Measurements from ENCODE around the gene AWAT1. TPM values are rescaled to one million over a fixed set of nuclear protein-coding genes. Genes with fewer than 3 reads are reported as not detected.
"Not testable (repeated sequence)": the region's sequence is repeated elsewhere in the genome, so short reads cannot be mapped to it uniquely, and the experiment has no call there.

The AWAT1 gene
- total and polyA plus RNA-seq, 2 donors (not counting 3 experiments of a cell fraction or from before 2014, with no cell fraction given): not detected

DNA sequence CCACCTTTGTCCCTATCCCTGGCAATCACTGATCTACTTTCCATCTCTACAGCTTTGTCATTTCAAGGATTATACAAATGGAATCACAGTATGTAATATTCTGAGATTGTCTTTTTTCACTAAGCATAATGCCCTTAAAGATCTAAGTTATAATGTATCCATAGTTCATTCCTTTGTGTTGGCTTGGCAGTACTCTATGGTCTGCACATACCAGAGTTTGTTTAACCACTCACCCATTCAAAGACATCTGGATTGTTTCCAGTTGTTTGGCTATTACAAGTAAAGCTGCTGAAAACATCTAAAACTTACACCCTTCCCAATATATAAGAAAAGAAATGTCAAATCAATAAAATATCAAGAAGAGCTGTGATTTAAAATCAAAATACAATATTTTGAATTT, 26.0 kb upstream of the AWAT1 start:
- POLR2A ChIA-PET: no interaction called here
- Histone ChIP-seq H3K4me3 (replicated peaks in 1 of 3; ENCODE audit: insufficient read depth in 1 of 3, low read depth in 1 of 3, low read length in 3 of 3) (no peak overlapping the region), H3K4me2 (ENCODE audit: insufficient read depth, low read length) (no peak overlapping the region), H3K79me2 (ENCODE audit: control insufficient read depth, insufficient read depth, low read length) (no peaks in the 10 kb centered on the region), H3K9me1 (replicated peaks; ENCODE audit: control insufficient read depth, extremely low read depth, insufficient read depth, low read length) (no peaks in the 10 kb centered on the region), H3K4me1 (ENCODE audit: control insufficient read depth, extremely low read depth, insufficient read depth, low read length) (no peaks in the 10 kb centered on the region), H3K9ac (replicated peaks; ENCODE audit: extremely low read depth, insufficient read depth, low read length) (no peak overlapping the region), H3K27me3 (ENCODE audit: control insufficient read depth in 2 of 2, insufficient read depth in 2 of 2, low read length in 2 of 2) (no peaks in the 10 kb centered on the region), H3K9me3 (replicated peaks; ENCODE audit: control insufficient read depth, insufficient read depth, low read length) (no peaks in the 10 kb centered on the region), H2AFZ (ENCODE audit: low read depth, low read length) (no peak overlapping the region), H3K36me3 (ENCODE audit: control insufficient read depth in 2 of 2, extremely low read depth in 1 of 2, insufficient read depth in 2 of 2, low read length in 2 of 2) (no peaks in the 10 kb centered on the region), H4K20me1 (replicated peaks; ENCODE audit: control insufficient read depth, extremely low read depth, insufficient read depth, low read length) (no peaks in the 10 kb centered on the region), H3K27ac (ENCODE audit: insufficient read depth, low read depth, low read length) (no peak overlapping the region)
- FAIRE-seq: no peak
- BruUV-seq (replicated peaks): no TSS peak
- dilution Hi-C loops (cut with MboI; ENCODE audit: extremely low pct_ligation_motif_present, low sequenced_read_pairs) (no loop called here), intact Hi-C loops (cut with micrococcal nuclease) (no loop called here)
- TF ChIP-seq, protein P1, sequence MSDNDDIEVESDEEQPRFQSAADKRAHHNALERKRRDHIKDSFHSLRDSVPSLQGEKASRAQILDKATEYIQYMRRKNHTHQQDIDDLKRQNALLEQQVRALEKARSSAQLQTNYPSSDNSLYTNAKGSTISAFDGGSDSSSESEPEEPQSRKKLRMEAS (IDR thresholded peaks at IDR 0.05; ENCODE audit: insufficient read depth, insufficient read length): no peak
- TF ChIP-seq POLR2A (IDR thresholded peaks at IDR 0.05; ENCODE audit: low read depth, low read length) (no peak), POLR2AphosphoS5 (IDR thresholded peaks at IDR 0.05; ENCODE audit: insufficient read depth, low read depth, low read length) (no peak), FOS (IDR thresholded peaks at IDR 0.05; ENCODE audit: borderline replicate concordance, insufficient read depth, low read length) (no peak), JUN (IDR thresholded peaks at IDR 0.05; ENCODE audit: borderline replicate concordance, insufficient read depth, insufficient read length, low read depth) (no peak), MYC (IDR thresholded peaks at IDR 0.05; ENCODE audit: low read depth, low read length) (no peak), EZH2 (IDR thresholded peaks at IDR 0.05; ENCODE audit: borderline replicate concordance, low read depth, low read length, severe bottlenecking) (no peak), GATA2 (IDR thresholded peaks at IDR 0.05; ENCODE audit: insufficient read depth, insufficient read length, low read depth, low read length) (no peak)
- TF ChIP-seq, protein P2, sequence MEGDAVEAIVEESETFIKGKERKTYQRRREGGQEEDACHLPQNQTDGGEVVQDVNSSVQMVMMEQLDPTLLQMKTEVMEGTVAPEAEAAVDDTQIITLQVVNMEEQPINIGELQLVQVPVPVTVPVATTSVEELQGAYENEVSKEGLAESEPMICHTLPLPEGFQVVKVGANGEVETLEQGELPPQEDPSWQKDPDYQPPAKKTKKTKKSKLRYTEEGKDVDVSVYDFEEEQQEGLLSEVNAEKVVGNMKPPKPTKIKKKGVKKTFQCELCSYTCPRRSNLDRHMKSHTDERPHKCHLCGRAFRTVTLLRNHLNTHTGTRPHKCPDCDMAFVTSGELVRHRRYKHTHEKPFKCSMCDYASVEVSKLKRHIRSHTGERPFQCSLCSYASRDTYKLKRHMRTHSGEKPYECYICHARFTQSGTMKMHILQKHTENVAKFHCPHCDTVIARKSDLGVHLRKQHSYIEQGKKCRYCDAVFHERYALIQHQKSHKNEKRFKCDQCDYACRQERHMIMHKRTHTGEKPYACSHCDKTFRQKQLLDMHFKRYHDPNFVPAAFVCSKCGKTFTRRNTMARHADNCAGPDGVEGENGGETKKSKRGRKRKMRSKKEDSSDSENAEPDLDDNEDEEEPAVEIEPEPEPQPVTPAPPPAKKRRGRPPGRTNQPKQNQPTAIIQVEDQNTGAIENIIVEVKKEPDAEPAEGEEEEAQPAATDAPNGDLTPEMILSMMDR (IDR thresholded peaks at IDR 0.05; ENCODE audit: extremely low read depth in 1 of 2, insufficient read depth in 1 of 2, low read depth in 1 of 2, low read length in 2 of 2): no peak
- no peak for DNase-seq (ENCODE audit: low read depth, low spot score)
- CTCF ChIA-PET: no interaction called here

DNA sequence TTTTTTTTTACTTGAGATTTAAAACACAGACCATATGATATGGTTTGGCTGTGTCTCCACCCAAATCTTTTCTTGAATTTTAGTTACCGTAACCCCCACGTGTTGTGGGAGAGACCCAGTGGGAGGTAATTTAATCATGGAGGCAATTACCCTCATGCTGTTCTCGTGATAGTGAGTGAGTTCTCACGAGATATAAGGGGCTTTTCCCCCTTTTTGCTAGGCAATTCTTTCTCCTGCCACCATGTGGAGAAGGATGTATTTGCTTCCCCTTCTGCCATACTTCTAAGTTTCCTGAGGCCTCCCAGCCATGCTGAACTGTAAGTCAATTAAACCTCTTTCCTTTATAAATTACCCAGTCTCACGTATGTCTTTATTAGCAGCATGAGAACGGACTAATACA, 24.9 kb upstream of the AWAT1 start:
- dilution Hi-C loops (cut with MboI; ENCODE audit: extremely low pct_ligation_motif_present, low sequenced_read_pairs); H3K4me2 ChIP-seq (ENCODE audit: insufficient read depth, low read length); H3K9me3 ChIP-seq (replicated peaks; ENCODE audit: control insufficient read depth, insufficient read depth, low read length); BruUV-seq (replicated peaks); H3K4me1 ChIP-seq (ENCODE audit: control insufficient read depth, extremely low read depth, insufficient read depth, low read length); H3K4me3 ChIP-seq (replicated peaks in 1 of 3; ENCODE audit: insufficient read depth in 1 of 3, low read depth in 1 of 3, low read length in 3 of 3); H3K9ac ChIP-seq (replicated peaks; ENCODE audit: extremely low read depth, insufficient read depth, low read length); CTCF ChIA-PET; H4K20me1 ChIP-seq (replicated peaks; ENCODE audit: control insufficient read depth, extremely low read depth, insufficient read depth, low read length); FAIRE-seq; POLR2A ChIA-PET; H3K27me3 ChIP-seq (ENCODE audit: control insufficient read depth in 2 of 2, insufficient read depth in 2 of 2, low read length in 2 of 2); H3K36me3 ChIP-seq (ENCODE audit: control insufficient read depth in 2 of 2, extremely low read depth in 1 of 2, insufficient read depth in 2 of 2, low read length in 2 of 2); H3K9me1 ChIP-seq (replicated peaks; ENCODE audit: control insufficient read depth, extremely low read depth, insufficient read depth, low read length); H3K27ac ChIP-seq (ENCODE audit: insufficient read depth, low read depth, low read length); DNase-seq (ENCODE audit: low read depth, low spot score); H3K79me2 ChIP-seq (ENCODE audit: control insufficient read depth, insufficient read depth, low read length); intact Hi-C loops (cut with micrococcal nuclease); H2AFZ ChIP-seq (ENCODE audit: low read depth, low read length): not testable (repeated sequence)
